GM13977 (cell line): ENCODE data around the gene ANKRD44.
"Not testable (repeated sequence)": the region's sequence is repeated elsewhere in the genome, so short reads cannot be mapped to it uniquely, and the experiment has no call there.

ENCODE experiments used
- DNase-seq: peaks from one replicate; pipeline ENCODE4 v3.0.0; 2012; ENCODE audit warnings: low spot score
- CTCF ChIP-seq: IDR thresholded peaks from 2 replicates; pipeline ENCODE4 v1.5.1; 2012; ENCODE audit warnings: mild to moderate bottlenecking, control low read depth; ENCODE audit not compliant: insufficient read depth; ENCODE audit errors: extremely low read depth, missing control alignments
- in situ Hi-C: fragments of 300-500 bp; cut with MboI; formaldehyde crosslinking; loops from one replicate; pipeline ENCODE4 v1.12.0; 2022; ENCODE audit warnings: low sequenced_read_pairs, low pct_unique_long_range_greater_than_20kb, mixed read lengths, inconsistent platforms; ENCODE audit not compliant: unreplicated experiment

ANKRD44 gene

DNA sequence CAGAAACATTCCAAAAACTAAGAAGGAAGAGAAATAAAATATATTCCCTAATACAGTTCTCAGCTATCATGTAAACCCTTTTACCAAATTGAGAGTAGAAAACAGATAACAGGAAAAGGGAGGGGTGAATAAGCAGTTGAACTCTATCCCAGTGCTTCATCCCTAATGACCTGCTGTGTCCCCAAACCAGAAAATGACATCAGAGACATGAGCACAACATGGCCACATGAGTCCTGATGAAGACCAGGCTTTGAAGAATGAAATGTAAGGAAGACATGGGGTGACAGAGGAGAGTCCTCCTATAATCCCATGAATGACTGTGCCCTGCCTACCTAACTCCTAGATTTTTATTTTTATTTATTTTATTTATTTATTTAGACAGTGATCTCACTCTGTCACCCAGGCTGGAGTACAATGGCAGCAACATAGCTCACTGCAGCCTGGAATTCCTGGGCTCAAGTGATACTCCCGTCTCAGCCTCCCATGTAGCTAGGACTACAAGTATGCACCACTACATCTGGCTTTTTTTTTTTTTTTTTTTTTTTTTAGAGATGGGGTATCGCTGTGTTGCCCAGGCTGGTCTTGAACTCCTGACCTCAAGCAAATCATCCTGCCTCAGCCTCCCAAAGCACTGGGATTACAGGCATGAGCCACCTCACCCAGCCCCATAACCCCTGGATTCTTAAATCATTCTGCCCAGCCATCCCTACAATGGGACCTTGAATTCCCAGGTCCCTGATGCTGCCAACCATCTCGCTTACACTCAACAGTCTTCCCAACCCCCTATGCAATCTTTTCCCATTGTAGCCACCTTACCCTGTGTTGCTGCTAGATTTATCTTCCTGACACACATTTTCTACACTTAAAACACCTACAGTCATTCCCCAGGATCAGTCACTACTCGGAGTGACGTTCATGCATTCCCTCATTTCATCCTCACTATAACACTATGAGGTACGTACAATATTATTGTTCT lies 64.5 kb downstream of the ANKRD44 start:
- in situ Hi-C loops: no loop called here
- no peak for TF ChIP-seq CTCF
- no peak for DNase-seq

DNA sequence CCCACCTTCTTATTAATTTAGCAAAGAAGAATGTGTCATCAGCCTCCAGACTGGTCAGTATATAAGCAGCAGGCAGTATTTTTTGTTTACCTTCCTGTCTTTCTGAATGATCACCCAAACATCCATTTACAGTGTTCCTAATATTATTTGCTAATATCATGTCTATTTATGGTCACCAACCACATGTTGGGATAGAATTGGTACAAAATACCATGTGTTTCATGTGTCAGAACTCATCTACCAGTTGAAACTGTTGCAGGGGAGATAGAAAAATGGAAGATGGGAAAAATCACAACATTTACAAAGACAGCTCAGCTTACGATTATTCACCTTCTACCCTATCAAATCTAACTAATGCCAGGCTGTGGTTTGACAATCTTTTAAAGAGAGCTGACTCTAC lies 66.2 kb downstream of the ANKRD44 start:
- in situ Hi-C loops: no loop called here
- no peak for DNase-seq
- TF ChIP-seq CTCF: no peak

DNA sequence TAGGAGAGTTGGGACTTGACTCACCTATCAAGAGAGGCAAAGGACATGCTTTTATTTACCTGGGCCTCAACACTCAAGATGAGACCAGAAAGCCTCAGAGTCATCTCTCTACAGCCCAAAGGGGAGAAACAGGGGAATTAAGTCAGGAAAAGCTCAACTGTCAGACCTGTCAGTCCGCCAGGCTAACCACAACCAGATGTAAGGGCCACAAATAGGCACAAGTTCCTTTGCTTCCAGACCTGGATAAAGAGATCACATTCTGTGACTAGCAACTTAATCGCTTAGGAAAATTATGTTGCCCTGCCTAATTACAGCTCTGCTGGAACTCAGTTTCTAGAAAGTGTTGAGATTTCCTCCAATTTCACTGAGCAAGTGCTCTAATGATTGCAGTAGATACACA lies 67.9 kb downstream of the ANKRD44 start:
- DNase-seq: no peak
- in situ Hi-C loops: no loop called here
- TF ChIP-seq CTCF: no peak

DNA sequence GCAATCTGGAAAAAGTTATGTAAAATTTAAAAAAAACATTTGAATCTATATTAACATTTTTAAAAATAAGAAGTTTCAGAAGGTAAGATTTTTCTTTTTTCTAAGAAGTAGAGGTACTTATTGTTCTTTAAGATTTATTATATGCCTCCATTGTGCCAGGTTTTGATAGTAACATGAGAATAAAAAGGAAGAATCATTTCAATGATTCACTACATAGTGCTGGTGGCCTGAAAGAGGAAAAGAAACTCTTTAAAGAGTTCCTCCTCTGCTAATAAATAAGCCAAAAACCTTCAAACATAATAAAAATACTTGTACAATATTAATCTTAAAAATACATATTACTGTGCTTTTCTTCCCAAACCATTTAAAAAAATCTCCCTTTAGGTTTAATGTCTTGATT lies 69.0 kb downstream of the ANKRD44 start:
- in situ Hi-C loops: no loop called here
- no peak for DNase-seq
- no peak for TF ChIP-seq CTCF

DNA sequence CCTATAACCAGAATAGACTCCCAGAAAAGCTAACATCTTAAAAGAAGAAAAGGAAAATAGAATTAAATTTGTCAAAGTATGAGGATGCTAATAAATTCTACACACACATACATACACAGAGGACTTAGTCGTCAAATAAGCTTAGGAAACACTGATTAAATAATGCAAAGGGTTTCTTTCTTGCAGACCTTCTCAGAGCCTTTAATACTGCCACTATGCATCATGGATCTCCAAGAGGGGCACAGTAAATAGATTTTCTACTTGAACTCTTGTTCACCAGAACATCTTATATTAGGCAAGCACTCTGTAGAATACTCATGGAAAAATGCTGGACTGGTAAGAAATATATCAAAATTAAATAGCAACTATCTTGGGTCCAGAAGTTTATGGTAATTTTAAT lies 69.4 kb downstream of the ANKRD44 start:
- in situ Hi-C loops: no loop called here
- no peak for TF ChIP-seq CTCF
- no peak for DNase-seq

GRCh38 chr2:197240421-197241041 lies 70.0 kb downstream of the ANKRD44 start:
- DNase-seq: no peak
- no peak for TF ChIP-seq CTCF
- in situ Hi-C loops: no loop called here

DNA sequence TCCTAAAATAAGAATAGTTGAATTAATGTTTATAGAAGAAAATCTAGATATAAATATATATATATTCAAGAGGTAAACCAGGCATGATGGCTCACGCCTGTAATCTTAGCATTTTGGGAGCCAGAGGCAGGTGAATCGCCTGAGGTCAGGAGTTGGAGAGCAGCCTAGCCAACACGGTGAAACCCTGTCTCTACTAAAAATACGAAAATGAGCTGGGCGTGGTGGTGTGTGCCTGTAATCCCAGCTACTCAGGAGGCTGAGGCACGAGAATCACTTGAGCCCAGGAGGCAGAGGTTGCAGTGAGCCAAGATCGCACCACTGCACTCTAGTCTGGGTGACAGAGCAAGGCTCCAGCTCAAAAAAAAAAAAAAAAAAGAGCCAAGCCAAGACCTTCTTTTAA lies 70.6 kb downstream of the ANKRD44 start:
- in situ Hi-C loops, DNase-seq: not testable (repeated sequence)
